GM23248 (cell line): ENCODE results near the gene ANTKMT. TPM values are rescaled to one million over a fixed set of nuclear protein-coding genes. Genes with fewer than 3 reads are reported as not detected.

ENCODE experiments used
- DNase-seq: peaks from one replicate; pipeline ENCODE4 v3.0.0-alpha.2; 2015
- H2AFZ ChIP-seq: fragments of 200-600 bp; sonication (generic); 2 replicates; pipeline ENCODE4 v1.6.1; 2016; ENCODE audit warnings: antibody characterized with exemption
- H3F3A ChIP-seq: fragments of 200-600 bp; sonication (generic); 2 replicates; pipeline ENCODE4 v1.6.1; 2016; ENCODE audit warnings: mild to moderate bottlenecking, antibody characterized with exemption, mixed run types; ENCODE audit not compliant: insufficient read depth
- H3K27ac ChIP-seq: fragments of 200-600 bp; sonication (generic); 2 replicates; pipeline ENCODE4 v1.5.1; 2016; ENCODE audit warnings: mild to moderate bottlenecking
- H3K27me3 ChIP-seq: fragments of 200-600 bp; sonication (generic); replicated peaks from 2 replicates; pipeline ENCODE4 v1.6.1; 2016; ENCODE audit warnings: mild to moderate bottlenecking; ENCODE audit not compliant: insufficient read depth
- H3K36me3 ChIP-seq: fragments of 200-600 bp; sonication (generic); 2 replicates; pipeline ENCODE4 v1.6.1; 2016; ENCODE audit warnings: low read depth, mild to moderate bottlenecking
- H3K4me1 ChIP-seq: fragments of 200-600 bp; sonication (generic); 2 replicates; pipeline ENCODE4 v1.6.1; 2016; ENCODE audit warnings: mild to moderate bottlenecking; ENCODE audit not compliant: insufficient read depth
- H3K4me2 ChIP-seq: fragments of 200-600 bp; sonication (generic); one replicate; pipeline ENCODE4 v1.6.1; 2016; ENCODE audit warnings: mild to moderate bottlenecking; ENCODE audit not compliant: unreplicated experiment
- H3K4me3 ChIP-seq: fragments of 200-600 bp; sonication (generic); 2 replicates; pipeline ENCODE4 v1.5.1; 2016; ENCODE audit warnings: mild to moderate bottlenecking
- H3K79me2 ChIP-seq: fragments of 200-600 bp; sonication (generic); 2 replicates; pipeline ENCODE4 v1.6.1; 2016; ENCODE audit warnings: mild to moderate bottlenecking; ENCODE audit not compliant: insufficient read depth
- H3K9ac ChIP-seq: fragments of 200-600 bp; sonication (generic); 2 replicates; pipeline ENCODE4 v1.6.1; 2016; ENCODE audit warnings: mild to moderate bottlenecking
- H3K9me2 ChIP-seq: fragments of 200-600 bp; sonication (generic); 2 replicates; pipeline ENCODE4 v1.6.1; 2016; ENCODE audit warnings: mixed run types, mild to moderate bottlenecking, moderate library complexity; ENCODE audit not compliant: insufficient read depth
- H3K9me3 ChIP-seq: fragments of 200-600 bp; sonication (generic); one replicate; pipeline ENCODE4 v1.6.1; 2017; ENCODE audit warnings: low read depth
- H4K20me1 ChIP-seq: fragments of 200-600 bp; sonication (generic); 2 replicates; pipeline ENCODE4 v1.6.0; 2016; ENCODE audit not compliant: insufficient read depth
- EZH2 ChIP-seq: fragments of 200-600 bp; sonication (generic); IDR thresholded peaks from 2 replicates; pipeline ENCODE4 v1.6.1; 2018; ENCODE audit warnings: antibody characterized with exemption, mild to moderate bottlenecking; ENCODE audit not compliant: insufficient read depth, poor library complexity, severe bottlenecking
- EZH2phosphoT487 ChIP-seq: fragments of 200-600 bp; sonication (generic); IDR thresholded peaks from 2 replicates; pipeline ENCODE4 v1.6.1; 2018; ENCODE audit warnings: antibody characterized with exemption, moderate library complexity, mild to moderate bottlenecking, low read depth; ENCODE audit not compliant: insufficient read depth
- WGBS, 2 experiments: methylation state at CpG; one replicate each; pipeline ENCODE4 v1.1.6; 2015 to 2017; ENCODE audit warnings: low lambda C conversion rate in 2 of 2, low coverage in 1 of 2; ENCODE audit errors: missing lambda C conversion rate in 2 of 2; 5-methylcytosine and 5-hydroxymethylcytosine counted together
- in situ Hi-C: fragments of 300-500 bp; cut with MboI; formaldehyde crosslinking; loops from 2 replicates; pipeline ENCODE4 v1.15.0; 2020
- polyA plus RNA-seq: library from polyadenylated mRNA; unstranded; fragments of >200 nt; fragmentation: Nextera tagmentation; extraction: Ambion mirVana; gene quantifications from 2 replicates; pipeline ENCODE4 v1.2.1, GENCODE V29; 2016
- total RNA-seq: library from RNA; depleted of rRNA; stranded (reverse); fragments of >200 nt; shearing (Covaris generic); gene quantifications from 2 replicates; pipeline ENCODE4 v1.2.3, GENCODE V29; 2014

The ANTKMT gene
- total and polyA plus RNA-seq, 2 experiments from 2014 or later = 33.5 to 34.8 TPM

- Histone ChIP-seq H3K79me2 (peaks cover 27% of the 10 kb centered on the region), H2AFZ (no peak overlapping the region), H3K9me3 (no peaks in the 10 kb centered on the region), H3K4me2 (no peak overlapping the region), H3K27me3 (no peaks in the 10 kb centered on the region), H3K9ac (no peak overlapping the region), H3K4me3 (no peak overlapping the region), H3F3A (peaks cover 15% of the 10 kb centered on the region; the same call in 1 of the 2 replicates), H4K20me1 (no peaks in the 10 kb centered on the region), H3K9me2 (no peaks in the 10 kb centered on the region), H3K27ac (no peak overlapping the region), H3K36me3 (peaks cover 11% of the 10 kb centered on the region; the same call in 1 of the 2 replicates), H3K4me1 (peaks cover 14% of the 10 kb centered on the region)
- DNase-seq = no peak
- 63 to 65% methylated on average over 19 to 21 of the region's 21 CpGs for WGBS, 2 experiments
- in situ Hi-C loops = no loop called here
- TF ChIP-seq EZH2 (no peak), EZH2phosphoT487 (no peak)
Measured at GRCh38 chr16:678209-678857, 42.6 kb upstream of the ANTKMT start.

GRCh38 chr16:678858-679813 lies 41.8 kb upstream of the ANTKMT start:
- no peaks in the 10 kb centered on the region for H4K20me1 ChIP-seq
- peaks cover 15% of the 10 kb centered on the region; the same call in 1 of the 2 replicates for H3F3A ChIP-seq
- TF ChIP-seq EZH2phosphoT487 (no peak), EZH2 (no peak)
- in situ Hi-C loops = no loop called here
- H3K27me3 ChIP-seq = no peaks in the 10 kb centered on the region
- peaks cover 32% of the 10 kb centered on the region for H3K79me2 ChIP-seq
- H3K9me2 ChIP-seq = no peaks in the 10 kb centered on the region
- H3K4me3 ChIP-seq = peak overlapping the region; percentile 74
- peak overlapping the region; percentile 84 for H2AFZ ChIP-seq
- H3K9ac ChIP-seq = peak overlapping the region; percentile 62
- peaks cover 11% of the 10 kb centered on the region; the same call in 1 of the 2 replicates for H3K36me3 ChIP-seq
- WGBS, 2 experiments = 17 to 23% methylated on average over 40 to 45 of the region's 52 CpGs
- peaks cover 15% of the 10 kb centered on the region for H3K4me1 ChIP-seq
- peak overlapping the region; percentile 70 for H3K4me2 ChIP-seq
- DNase-seq = peak; percentile 64
- H3K9me3 ChIP-seq = no peaks in the 10 kb centered on the region
- H3K27ac ChIP-seq = no peak overlapping the region

DNA sequence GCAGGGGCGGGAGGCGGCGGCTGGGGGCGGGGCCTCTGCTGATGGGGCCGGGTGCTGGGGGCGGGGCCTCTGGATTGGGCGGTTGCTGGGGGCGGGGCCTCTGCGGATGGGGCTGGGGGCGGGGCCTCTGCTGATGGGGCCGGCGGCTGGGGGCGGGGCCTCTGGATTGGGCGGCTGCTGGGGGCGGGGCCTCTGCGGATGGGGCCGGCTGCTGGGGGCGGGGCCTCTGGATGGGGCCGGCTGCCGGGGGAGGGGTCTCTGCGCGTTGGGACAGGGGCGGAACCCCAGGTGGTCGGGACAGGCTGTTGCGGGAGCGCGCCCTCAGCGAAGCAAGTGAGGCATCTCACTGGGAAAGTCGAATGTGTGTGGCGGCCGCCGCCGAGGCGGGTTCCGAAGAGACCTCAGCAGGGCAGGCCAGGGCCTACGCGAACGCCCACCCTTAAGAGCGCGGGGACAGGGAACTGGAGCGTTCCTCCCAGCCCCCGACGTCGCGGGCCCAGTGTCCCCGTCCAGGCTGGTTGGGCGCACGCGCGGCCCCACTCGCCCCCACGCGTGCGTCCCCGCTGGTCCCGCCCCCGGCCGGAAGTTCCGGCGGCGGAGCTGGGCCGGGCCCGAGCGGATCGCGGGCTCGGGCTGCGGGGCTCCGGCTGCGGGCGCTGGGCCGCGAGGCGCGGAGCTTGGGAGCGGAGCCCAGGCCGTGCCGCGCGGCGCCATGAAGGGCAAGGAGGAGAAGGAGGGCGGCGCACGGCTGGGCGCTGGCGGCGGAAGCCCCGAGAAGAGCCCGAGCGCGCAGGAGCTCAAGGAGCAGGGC lies 40.9 kb upstream of the ANTKMT start, which contains the start of gene STUB1:
Gene STUB1, plus strand, starts transcription at position 597 of the 811 bp plus-strand sequence. Its CDS starts 116 bp downstream, at position 713.
- H3K9me2 ChIP-seq = no peaks in the 10 kb centered on the region
- no peaks in the 10 kb centered on the region for H3K9me3 ChIP-seq
- WGBS, 2 experiments = 2 to 3% methylated on average over 36 to 59 of the region's 91 CpGs
- in situ Hi-C loops = no loop called here
- H3F3A ChIP-seq = peaks cover 15% of the 10 kb centered on the region; the same call in 1 of the 2 replicates
- H2AFZ ChIP-seq = peak within 1 kb of the TSS; percentile 84
- H4K20me1 ChIP-seq = no peaks in the 10 kb centered on the region
- peaks cover 32% of the 10 kb centered on the region for H3K79me2 ChIP-seq
- peak within 1 kb of the TSS; percentile 77 for H3K4me3 ChIP-seq
- peak within 1 kb of the TSS; percentile 63 for H3K27ac ChIP-seq
- H3K4me1 ChIP-seq = peaks cover 15% of the 10 kb centered on the region
- peak within 1 kb of the TSS; percentile 94 for H3K4me2 ChIP-seq
- H3K36me3 ChIP-seq = peaks cover 11% of the 10 kb centered on the region; the same call in 1 of the 2 replicates
- TF ChIP-seq EZH2phosphoT487 (no peak), EZH2 (no peak)
- DNase-seq = peak; percentile 93
- H3K27me3 ChIP-seq = no peaks in the 10 kb centered on the region
- peak within 1 kb of the TSS; percentile 85 for H3K9ac ChIP-seq
